Stomach (tissue), 4 donors: ENCODE measurements around the gene AZI2.

Experiments used
- POLR2A ChIP-seq, 4 donors: fragments of 450-650 bp; IDR thresholded peaks; one replicate each; pipeline ENCODE4 v1.6.1; 2016; ENCODE audit warnings: antibody characterized with exemption in 4 of 4, control low read depth in 2 of 4, mild to moderate bottlenecking in 1 of 4, moderate library complexity in 1 of 4
- TF ChIP-seq, protein P1 (sequence below), 7 experiments: fragments of 450-650 bp in 4 of 7; fragments of 200-600 bp in 3 of 7; sonication (generic) in 3 of 7; IDR thresholded peaks; one replicate each; pipeline ENCODE4 v1.5.1; 2016 to 2019; ENCODE audit warnings: antibody characterized with exemption in 7 of 7, control low read depth in 2 of 7, mild to moderate bottlenecking in 1 of 7

DNA sequence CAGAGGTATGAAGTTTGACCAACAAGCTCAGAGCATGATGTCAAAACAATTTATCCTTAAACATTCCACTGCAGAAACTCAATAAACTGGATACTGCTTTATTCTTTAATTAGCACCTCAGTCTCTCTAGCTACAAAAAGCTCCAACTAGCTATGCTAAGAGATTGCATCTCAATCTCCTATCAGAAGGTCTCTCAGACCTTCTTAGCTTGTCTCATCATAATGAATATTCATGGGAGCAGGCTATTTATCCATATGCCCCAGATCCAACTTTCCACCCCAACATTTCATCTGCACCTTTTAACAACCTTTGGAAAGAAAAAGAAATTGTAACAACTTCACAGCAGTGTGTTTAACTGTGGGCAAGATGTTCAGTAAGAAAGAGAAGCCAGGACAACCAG is 11.4 kb downstream of the AZI2 start:
- TF ChIP-seq POLR2A (IDR thresholded peaks at IDR 0.05), result no peak
- TF ChIP-seq, protein P1, sequence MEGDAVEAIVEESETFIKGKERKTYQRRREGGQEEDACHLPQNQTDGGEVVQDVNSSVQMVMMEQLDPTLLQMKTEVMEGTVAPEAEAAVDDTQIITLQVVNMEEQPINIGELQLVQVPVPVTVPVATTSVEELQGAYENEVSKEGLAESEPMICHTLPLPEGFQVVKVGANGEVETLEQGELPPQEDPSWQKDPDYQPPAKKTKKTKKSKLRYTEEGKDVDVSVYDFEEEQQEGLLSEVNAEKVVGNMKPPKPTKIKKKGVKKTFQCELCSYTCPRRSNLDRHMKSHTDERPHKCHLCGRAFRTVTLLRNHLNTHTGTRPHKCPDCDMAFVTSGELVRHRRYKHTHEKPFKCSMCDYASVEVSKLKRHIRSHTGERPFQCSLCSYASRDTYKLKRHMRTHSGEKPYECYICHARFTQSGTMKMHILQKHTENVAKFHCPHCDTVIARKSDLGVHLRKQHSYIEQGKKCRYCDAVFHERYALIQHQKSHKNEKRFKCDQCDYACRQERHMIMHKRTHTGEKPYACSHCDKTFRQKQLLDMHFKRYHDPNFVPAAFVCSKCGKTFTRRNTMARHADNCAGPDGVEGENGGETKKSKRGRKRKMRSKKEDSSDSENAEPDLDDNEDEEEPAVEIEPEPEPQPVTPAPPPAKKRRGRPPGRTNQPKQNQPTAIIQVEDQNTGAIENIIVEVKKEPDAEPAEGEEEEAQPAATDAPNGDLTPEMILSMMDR (IDR thresholded peaks at IDR 0.05), result no peak
